ENCODE data around the gene C10orf53.

C10orf53 gene

GRCh38 chr10:49655099-49655498 is 24.4 kb upstream of the C10orf53 start:
- Histone ChIP-seq H3K4me3 (ENCODE audit: low read depth, low read length) (no peak overlapping the region), H3K9me3 (ENCODE audit: control insufficient read depth, insufficient read depth, low read depth, low read length) (no peaks in the 10 kb centered on the region), H3K4me1 (ENCODE audit: control insufficient read depth, insufficient read depth, low read length) (no peaks in the 10 kb centered on the region), H3K27ac (ENCODE audit: extremely low read depth, low read depth, low read length) (no peak overlapping the region), H3K36me3 (ENCODE audit: control insufficient read depth in 2 of 2, insufficient read depth in 1 of 2, low read length in 2 of 2) (no peaks in the 10 kb centered on the region)
- ChIA-PET CTCF (no interaction called here), POLR2A (no interaction called here)
- TF ChIP-seq ZNF768 (tag by site-specific recombination; IDR thresholded peaks at IDR 0.05): no peak
- TF ChIP-seq ZNF548 (tag by site-specific recombination; IDR thresholded peaks at IDR 0.05): no peak
- no peak for TF ChIP-seq ZFP3 (tag by site-specific recombination; IDR thresholded peaks at IDR 0.05; ENCODE audit: low read depth)
- TF ChIP-seq ZNF510 (tag by site-specific recombination; IDR thresholded peaks at IDR 0.05; ENCODE audit: insufficient replicate concordance): no peak
- no peak for TF ChIP-seq ZNF473 (tag by site-specific recombination; IDR thresholded peaks at IDR 0.05)
- no peak for TF ChIP-seq HOXD13 (CRISPR knock-in tag; IDR thresholded peaks at IDR 0.05; ENCODE audit: borderline replicate concordance)
- TF ChIP-seq ZBTB49 (tag by site-specific recombination; IDR thresholded peaks at IDR 0.05; ENCODE audit: low read depth): no peak
- TF ChIP-seq HIC1 (tag by site-specific recombination; IDR thresholded peaks at IDR 0.05): no peak
- no peak for TF ChIP-seq ZNF398 (tag by site-specific recombination; IDR thresholded peaks at IDR 0.05)
- TF ChIP-seq ZBTB26 (tag by site-specific recombination; optimal IDR thresholded peaks at IDR 0.05): no peak

GRCh38 chr10:49656845-49657493 is 22.5 kb upstream of the C10orf53 start:
- no peaks in the 10 kb centered on the region for H3K9me3 ChIP-seq (ENCODE audit: control insufficient read depth, insufficient read depth, low read depth, low read length)
- no peaks in the 10 kb centered on the region for H3K4me1 ChIP-seq (ENCODE audit: control insufficient read depth, insufficient read depth, low read length)
- POLR2A ChIA-PET: no interaction called here
- H3K4me3 ChIP-seq (ENCODE audit: low read depth, low read length): no peak overlapping the region
- no peak overlapping the region for H3K27ac ChIP-seq (ENCODE audit: extremely low read depth, low read depth, low read length)
- no peaks in the 10 kb centered on the region for H3K36me3 ChIP-seq (ENCODE audit: control insufficient read depth in 2 of 2, insufficient read depth in 1 of 2, low read length in 2 of 2)
- CTCF ChIA-PET: no interaction called here
- no peak for TF ChIP-seq ZBTB7A (tag by site-specific recombination; IDR thresholded peaks at IDR 0.05; ENCODE audit: low read depth)

- ChIA-PET CTCF (no interaction called here), POLR2A (no interaction called here)
- H3K27ac ChIP-seq (ENCODE audit: extremely low read depth, low read depth, low read length): no peak overlapping the region
- no peaks in the 10 kb centered on the region for H3K4me1 ChIP-seq (ENCODE audit: control insufficient read depth, insufficient read depth, low read length)
- no peak overlapping the region for H3K4me3 ChIP-seq (ENCODE audit: low read depth, low read length)
- no peaks in the 10 kb centered on the region for H3K9me3 ChIP-seq (ENCODE audit: control insufficient read depth, insufficient read depth, low read depth, low read length)
- no peaks in the 10 kb centered on the region for H3K36me3 ChIP-seq (ENCODE audit: control insufficient read depth in 2 of 2, insufficient read depth in 1 of 2, low read length in 2 of 2)
- TF ChIP-seq ZBTB17 (tag by site-specific recombination; IDR thresholded peaks at IDR 0.05) (no peak), ZNF792 (tag by site-specific recombination; IDR thresholded peaks at IDR 0.05) (no peak), ZNF174 (tag by site-specific recombination; IDR thresholded peaks at IDR 0.05) (no peak), ZNF398 (tag by site-specific recombination; IDR thresholded peaks at IDR 0.05) (no peak), KLF9 (tag by site-specific recombination; IDR thresholded peaks at IDR 0.05; ENCODE audit: low read depth) (no peak), KLF16 (tag by site-specific recombination; IDR thresholded peaks at IDR 0.05) (no peak), HOXA7 (CRISPR knock-in tag; IDR thresholded peaks at IDR 0.05; ENCODE audit: borderline replicate concordance) (no peak)
Measured at GRCh38 chr10:49657606-49658005, 21.8 kb upstream of the C10orf53 start.
